Transverse colon (tissue), 4 donors: Measurements from ENCODE around the gene ACTA1.

Experiments used
- CTCF ChIP-seq, 5 experiments: fragments of 200-600 bp in 3 of 5; fragments of 450-650 bp in 2 of 5; sonication (generic) in 3 of 5; IDR thresholded peaks; 1 replicate in 2 of 5; 2 replicates in 3 of 5; pipeline ENCODE4 v1.5.1; 2016 to 2017; ENCODE audit warnings: antibody characterized with exemption in 5 of 5, inconsistent platforms in 3 of 5, mild to moderate bottlenecking in 2 of 5, moderate library complexity in 1 of 5
- EP300 ChIP-seq: sonication (generic); formaldehyde crosslinking; IDR thresholded peaks from one replicate; pipeline ENCODE4 v1.6.1; 2017; ENCODE audit warnings: antibody characterized with exemption, low read depth
- POLR2A ChIP-seq: fragments of 450-650 bp; IDR thresholded peaks from one replicate; pipeline ENCODE4 v1.6.1; 2016; ENCODE audit warnings: antibody characterized with exemption, mild to moderate bottlenecking, moderate library complexity
- POLR2AphosphoS5 ChIP-seq, 3 donors: sonication (generic); formaldehyde crosslinking; IDR thresholded peaks; one replicate each; pipeline ENCODE4 v1.6.1; 2016; ENCODE audit warnings: antibody characterized with exemption in 3 of 3

GRCh38 chr1:229479660-229480399, 45.9 kb upstream of the ACTA1 start:
- no peak for TF ChIP-seq POLR2A
- no peak for TF ChIP-seq CTCF (IDR thresholded peaks at IDR 0.05)
- no peak for TF ChIP-seq POLR2AphosphoS5 (IDR thresholded peaks at IDR 0.05)
- no peak for TF ChIP-seq EP300
